ENCODE data around the gene CCSER2.
"Not testable (repeated sequence)": the region's sequence is repeated elsewhere in the genome, so short reads cannot be mapped to it uniquely, and the experiment has no call there.

Gene CCSER2

DNA sequence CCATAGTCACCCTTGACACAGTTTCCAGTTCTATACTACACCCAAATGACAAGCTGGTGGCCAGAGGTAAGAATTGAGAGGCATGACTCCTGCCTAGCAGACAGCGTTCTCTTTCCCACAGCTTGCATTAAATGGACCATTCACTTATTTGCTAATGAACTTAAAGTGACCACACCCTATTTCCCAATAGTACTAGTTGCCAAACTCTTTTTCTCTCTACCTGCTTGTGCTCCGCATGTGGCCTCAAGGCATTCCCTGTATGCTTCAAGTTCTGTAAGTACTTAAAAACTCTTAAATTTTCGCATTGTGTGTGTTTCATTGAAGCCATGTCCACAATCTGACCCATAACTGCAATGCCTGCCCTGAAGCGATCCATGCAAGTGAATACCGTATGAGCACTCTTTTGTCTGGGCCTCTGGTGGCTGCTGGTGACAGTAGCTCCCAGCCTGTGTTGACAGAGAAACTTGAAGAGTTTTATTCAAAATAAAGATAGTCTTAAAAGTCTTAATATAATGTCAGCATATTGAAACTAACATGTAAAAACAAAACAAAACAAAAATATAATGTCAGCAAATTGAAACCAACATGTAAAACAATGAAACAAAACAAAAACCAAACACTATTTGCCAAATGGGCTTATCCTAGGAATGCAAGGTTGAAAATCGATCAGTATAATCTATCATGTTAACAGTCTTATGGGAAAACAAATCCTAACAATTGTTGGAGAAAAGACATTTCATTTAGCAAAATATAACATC, 73.6 kb downstream of the CCSER2 start:
- FAIRE-seq: no peak

DNA sequence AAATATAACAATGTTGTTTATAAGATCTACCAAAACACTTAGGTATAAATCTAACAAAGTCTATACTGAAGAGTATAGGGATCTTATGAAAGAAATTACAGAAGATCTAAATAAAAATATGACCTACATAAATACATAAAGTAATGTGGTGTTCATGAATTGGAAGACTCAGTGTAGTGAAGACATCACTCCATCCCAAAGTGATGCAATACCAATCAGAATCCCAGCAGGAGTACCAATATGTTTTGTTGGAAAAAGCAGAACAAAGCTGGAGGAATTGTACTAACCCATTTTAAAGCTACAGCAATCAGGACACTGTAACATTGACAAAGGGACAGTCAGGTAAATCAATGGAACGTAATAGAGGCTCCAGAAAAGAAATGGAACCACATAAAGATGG, 76.4 kb downstream of the CCSER2 start:
- FAIRE-seq: no peak

DNA sequence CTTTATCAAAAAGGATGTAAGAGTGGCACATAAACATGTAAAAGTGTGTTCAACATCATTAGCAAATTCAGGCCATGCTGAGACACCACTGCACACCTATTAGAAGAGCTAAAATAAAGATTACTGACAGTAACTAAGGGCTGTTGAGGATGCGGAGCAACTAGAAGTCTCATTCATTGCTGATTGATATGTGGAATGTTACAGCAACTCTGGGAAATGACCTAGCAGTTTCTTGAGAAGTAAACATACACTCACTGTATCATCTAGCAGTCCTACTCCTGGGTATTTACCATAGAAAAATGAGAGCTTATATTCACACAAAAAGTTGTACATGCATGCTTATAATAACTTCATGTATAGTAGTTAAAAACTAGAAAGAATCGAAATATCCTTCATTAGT, 77.3 kb downstream of the CCSER2 start:
- FAIRE-seq: no peak

DNA sequence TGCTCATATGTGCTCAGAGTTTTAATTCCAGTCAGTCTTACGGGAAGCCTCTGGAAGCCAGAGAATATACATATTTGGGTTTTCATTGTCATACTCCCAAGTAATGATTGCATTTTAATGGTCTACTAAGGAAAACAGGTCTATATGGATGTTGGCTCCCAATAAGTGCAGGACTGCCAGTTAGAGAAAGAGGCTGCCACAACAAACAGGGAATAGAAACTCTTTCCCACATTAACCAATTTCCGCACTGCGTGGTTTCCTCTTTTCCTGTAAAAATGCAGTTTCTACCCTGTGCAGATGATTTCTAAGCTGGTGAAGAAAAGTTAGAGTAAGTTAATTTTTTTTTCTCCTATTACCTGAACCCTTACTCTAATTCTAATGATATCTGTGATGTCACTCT, 78.2 kb downstream of the CCSER2 start:
- FAIRE-seq: no peak

DNA sequence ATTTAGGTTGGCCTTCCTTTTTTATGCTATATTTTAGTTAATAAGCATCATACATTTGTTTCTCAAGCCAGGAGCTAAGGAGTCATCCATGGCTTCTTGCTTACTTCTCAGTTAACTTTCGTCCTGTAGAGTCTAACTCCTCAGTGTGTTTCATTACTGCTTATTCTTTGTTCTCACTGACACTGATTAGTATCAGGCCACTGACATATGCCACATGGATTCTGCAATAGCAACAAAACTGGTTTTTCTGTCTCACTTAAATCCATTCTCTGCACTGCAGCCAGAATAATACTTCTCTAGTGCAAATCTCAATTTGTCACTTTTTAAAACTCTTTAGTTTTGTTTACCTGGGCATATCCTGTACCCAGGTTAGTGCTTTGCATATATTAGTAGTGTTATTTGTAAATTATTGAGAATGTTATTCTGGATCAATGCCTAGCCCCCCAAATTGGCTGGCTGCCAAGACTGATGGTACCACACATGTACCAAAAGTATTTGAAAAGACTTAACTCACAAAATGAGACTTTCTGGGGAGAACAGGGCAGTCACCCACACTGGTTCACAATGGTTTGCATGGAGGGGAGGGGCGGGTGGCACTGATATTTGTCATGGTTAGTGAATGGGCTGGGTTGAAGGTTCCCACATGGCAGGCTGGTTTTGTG, 79.1 kb downstream of the CCSER2 start:
- FAIRE-seq: no peak

DNA sequence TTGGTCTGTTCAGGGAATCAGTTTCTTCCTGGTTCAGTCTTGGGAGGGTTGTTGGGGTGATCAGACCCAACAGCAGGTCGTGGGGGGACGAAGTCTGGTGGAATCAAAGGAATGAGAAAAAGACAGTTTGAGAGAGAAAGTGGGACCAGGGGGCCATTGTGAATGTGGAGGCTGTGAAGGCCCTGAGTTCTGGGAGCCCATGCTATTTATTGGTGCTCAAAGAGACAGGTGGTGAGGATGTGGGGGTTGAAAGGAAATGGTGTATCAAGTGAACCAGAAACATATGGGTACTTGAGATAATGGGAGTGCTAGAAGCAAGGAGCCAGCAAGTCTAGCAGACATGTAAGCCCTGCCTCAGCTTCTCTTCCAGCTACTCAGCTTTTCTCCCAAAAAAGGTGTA, 84.1 kb downstream of the CCSER2 start:
- no peak for FAIRE-seq

DNA sequence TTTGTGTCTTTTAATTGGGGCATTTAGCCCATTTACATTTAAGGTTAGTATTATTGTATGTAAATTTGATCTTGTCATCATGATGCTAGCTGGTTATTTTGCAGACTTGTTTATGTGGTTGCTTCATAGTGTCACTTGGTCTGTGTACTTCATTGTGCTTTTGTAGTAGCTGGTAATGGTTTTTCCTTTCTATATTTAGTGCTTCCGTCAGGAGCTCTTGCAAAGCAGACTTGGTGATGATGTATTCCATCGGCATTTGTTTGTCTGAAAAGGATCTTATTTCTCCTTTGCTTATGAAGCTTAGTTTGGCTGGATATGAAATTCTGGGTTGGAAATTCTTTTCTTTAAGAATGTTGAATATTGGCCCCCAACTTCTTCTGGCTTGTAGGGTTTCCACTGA, 85.7 kb downstream of the CCSER2 start:
- not testable (repeated sequence) for FAIRE-seq

DNA sequence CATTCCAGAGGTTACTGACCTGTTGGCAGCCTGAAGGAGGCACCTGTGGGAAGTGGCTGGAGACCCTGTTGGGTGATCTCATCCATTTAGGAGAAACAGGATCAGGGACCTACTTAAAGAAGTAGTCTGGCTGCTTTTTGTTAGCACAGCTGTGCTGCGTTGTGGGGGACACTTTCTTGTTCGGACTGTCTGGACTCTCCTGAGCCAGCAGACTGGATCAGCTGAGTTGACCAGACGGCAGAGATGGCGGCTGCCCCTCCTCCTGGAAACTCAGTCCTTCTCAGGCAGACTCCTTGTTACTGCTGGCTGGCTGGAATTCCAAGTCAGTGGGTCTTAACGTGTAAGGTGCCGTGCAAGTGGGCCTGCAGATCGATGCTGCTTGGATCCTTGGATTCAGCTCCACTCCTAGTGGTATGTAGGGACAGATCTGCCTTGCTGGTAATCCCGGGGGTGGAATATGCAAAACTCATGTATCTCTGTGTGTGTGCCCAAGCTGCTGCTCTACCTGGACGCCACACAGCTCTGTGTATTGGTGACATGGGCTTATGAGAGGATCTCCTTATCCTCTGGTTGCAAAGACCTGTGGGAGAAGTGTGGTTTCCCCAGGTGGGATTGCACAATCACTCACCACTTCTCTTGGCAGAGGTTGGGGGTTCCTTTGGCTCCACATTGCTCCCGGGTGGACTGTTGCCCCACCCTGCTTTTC, 87.3 kb downstream of the CCSER2 start:
- no peak for FAIRE-seq

DNA sequence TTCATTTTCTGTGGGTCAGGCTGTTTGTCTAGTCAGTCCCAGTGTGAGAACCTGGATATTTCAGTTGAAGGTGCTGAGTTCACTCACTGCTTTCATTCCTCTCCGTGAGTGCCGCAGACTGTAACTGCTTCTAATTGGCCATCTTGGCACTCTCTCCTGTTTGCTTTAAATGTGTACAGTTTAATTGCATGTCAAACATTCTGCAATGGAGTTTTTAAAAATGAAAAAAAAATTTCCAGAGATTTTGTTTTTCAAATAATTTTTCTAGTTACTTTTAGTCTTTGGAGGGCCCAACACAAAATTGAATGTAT, 87.8 kb downstream of the CCSER2 start:
- FAIRE-seq: no peak

DNA sequence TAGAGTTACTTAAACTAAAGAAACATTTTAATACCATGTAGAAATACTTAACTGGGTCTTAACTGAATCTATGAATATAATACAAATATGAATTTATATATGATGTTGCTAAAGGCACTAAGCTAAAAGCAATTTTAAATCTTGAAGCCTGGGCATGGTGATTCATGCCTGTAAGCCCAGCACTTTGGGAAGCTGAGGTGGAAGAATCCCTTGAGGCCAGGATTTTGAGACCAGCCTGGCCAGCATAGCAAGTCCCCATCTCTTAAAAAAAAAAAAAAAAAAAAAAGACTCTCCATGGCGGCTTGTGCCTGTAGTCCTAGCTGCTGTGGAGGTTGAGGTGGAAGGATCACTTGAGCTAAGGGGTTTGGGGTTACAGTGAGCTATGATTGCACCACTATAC, 95.3 kb downstream of the CCSER2 start:
- FAIRE-seq: no peak

DNA sequence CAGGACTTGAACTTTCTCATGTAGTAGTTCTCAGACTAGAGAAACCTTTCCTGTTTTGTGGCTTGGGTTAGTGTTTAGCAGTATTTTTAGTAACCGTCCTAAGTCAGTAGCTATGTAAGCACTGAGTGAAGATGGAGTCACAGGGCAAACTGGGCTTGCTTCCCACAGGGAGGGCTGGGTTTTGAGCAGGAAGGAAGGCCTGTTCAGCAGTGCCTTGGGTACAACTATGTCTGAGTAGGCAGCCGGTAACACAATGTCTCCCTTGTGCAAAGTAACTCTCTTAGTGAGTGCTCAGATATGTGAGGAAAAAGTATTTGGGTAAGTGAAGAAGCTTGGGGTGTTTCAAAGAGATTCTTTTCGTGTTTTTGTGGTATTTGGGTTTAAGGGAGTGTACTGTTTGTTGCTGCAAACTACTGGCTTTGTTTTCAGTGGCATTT, 96.4 kb downstream of the CCSER2 start:
- no peak for FAIRE-seq

DNA sequence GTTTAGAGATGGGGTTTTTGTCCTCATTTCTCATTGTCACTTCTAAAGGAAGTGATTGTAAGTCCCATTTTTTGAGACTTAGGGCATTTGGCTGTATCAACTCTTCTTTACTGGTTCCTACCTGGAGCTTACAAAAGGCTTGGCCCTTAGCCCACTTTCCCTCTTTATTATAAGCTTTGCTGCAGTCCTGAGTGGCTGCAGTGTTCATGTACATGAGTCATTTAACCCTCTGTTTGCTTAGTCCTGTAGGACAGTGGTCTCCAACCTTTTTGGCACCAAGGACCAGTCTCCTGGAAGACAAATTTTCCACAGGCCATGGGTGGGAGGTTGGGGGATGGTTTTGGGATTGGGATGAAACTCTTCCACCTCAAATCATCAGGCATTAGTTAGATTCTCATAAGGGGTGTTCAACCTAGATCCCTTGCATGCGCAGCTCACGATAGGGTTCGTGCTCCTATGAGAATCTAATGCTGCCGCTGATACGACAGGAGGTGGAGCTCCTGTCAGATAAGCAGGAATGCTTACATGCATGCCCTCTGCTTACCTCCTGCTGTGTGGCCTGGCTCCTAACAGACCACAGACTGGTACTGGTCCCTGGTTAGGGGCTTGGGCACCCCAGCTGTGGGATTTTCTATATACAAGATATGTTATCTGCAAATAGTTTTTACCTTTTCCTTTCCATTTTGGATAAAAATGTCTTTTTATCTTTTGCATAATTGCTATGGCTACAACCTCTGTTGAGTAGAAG, 99.7 kb downstream of the CCSER2 start:
- FAIRE-seq: no peak

DNA sequence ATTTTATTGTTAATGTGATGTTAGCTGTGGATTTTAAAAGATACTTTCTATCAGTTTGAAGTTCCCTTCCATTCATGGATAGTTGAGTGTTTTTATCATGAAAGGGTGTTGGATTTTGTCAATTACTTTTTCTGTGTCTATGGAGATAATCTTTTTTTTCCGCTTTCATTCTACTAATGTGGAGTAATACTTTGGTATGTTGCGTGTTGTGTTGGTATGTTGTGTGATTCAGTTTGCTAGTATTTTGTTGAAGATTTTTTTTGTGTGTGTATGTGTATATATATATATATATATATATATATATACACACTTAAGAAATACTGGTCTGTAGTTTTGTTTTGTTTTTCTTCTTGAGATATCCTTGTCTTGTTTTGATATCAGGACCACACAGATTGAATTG, 100.3 kb downstream of the CCSER2 start:
- no peak for FAIRE-seq

DNA sequence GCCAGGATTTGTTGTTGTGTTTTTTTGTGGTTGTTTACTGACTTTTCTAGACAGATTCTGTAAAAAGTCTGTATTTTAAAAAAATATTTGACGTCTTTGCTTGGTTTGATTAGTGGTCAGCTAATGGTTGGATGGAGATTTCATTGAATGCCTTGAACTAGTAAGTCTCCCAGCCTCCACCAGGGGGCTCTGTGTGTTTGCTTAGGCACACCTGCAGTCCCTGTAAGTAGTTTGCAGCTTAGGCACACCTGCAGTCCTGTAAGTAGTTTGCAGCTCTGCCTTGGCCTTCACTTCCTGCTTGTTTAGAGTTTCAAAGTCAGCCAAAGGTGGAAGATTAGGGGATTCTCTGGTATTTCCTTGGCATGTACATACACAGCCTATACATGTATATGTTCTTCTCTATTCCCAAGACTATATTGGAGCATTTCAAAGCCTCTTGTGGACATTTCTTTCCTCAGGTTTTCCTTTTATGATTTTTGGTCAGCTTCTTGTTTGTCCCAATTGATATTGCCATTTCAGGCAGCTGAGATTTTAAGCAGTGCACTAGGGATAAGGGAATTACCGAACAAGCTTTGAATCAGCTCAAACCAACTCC, 101.6 kb downstream of the CCSER2 start:
- no peak for FAIRE-seq

DNA sequence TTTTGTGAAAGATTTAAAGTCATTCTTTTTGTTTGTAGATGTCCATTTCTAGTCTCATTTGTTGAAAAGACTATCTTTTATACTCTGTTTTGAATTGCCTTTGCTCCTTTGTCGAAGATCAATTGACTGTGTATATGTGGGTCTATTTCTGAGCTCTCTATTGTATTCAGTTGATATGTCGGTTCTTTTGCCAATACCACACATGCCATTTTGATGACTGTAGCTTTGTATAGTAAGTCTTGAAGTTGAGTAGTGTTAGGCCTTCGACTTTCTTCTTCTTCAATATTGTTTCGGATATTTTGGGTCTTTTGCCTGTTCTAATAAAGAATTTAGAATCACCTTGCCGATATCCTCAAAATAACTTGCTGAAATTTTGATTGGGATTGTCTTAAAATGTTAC, 104.5 kb downstream of the CCSER2 start:
- FAIRE-seq: no peak

DNA sequence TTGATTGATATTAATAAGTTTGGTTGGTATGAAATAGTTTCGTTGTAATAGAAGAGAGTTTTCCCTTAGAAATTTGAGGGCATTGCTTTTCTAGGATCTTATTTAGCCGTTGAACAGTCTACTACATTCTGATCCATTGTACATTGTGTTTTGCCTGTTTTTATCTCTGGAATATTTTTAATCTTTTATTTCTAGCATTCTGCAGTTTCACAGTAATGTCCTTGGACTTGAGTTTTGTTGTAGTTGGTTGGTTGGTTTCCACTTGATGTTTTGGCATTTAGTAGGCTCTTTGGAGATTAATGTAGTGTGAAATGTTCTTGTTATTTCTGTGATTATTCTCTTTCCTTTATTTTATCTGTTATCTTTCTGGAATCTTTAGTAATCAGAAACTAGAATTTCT, 112.4 kb downstream of the CCSER2 start:
- no peak for FAIRE-seq

DNA sequence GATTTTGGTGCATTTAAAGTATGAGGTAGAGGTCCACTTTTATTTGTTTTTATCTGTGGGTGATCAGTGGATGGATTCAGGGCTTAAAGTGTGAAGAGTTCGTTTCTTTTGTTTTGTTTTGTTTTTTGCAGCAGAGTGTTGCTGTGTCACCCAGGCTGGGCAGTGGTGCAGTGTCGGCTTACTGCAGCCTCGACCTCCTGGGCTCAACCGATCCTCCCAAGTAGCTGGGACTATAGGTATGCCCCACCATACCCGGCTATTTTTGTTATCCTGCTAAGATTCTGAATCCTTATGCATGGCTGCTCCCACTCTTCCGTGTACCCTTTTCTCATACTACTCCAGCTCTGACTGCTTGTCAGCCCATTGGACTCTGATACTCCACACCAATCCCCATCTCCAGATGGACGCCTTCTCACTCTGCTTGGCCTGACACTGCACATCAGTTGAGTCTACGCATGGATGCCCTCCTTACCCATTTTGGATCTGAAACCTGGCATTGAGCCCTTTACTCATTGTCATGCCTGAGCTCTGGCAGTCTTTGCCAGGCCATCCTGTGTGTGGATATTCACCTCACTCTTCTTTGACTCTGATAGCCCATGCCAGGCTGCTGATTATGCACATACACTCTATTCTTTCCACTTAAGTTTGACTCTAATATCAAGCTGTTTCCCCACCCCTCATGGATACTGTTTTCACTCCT, 119.5 kb downstream of the CCSER2 start:
- no peak for FAIRE-seq

DNA sequence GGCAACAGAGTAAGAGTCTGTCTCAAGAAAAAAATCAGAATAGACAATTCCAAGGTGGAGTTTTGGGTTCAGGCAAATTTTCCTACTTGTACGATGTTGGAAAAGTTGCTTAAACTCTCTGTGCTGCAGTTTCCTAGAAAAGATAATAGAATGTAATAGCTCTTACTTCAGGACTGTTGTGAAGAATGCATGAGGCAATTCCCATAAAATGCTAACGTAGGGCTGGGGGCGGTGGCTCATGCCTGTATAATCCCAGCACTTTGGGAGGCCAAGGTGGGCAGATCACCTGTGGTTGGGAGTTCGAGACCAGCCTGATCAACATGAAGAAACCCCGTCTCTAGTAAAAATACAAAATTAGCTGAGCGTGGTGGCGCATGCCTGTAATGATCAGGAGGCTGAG, 121.0 kb downstream of the CCSER2 start:
- not testable (repeated sequence) for FAIRE-seq

DNA sequence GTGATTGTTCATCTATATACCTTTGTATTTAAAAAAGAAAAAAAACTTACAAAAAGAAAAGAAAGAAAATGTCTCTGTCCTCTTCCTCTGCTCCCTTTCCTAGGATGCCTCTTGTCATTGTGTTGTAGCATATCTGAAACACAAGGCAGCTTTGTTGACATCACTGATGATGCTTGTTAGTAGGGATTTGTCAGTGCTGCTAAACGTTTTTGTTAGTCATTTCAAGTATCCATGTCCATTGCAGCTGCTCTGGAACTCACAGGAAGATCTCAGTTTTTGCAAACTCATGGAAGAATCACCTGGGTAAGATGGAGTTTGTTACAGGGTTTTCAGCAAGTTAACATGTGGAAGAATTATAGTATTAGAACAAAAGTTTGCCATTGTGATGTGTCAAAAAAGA, 123.6 kb downstream of the CCSER2 start:
- no peak for FAIRE-seq

DNA sequence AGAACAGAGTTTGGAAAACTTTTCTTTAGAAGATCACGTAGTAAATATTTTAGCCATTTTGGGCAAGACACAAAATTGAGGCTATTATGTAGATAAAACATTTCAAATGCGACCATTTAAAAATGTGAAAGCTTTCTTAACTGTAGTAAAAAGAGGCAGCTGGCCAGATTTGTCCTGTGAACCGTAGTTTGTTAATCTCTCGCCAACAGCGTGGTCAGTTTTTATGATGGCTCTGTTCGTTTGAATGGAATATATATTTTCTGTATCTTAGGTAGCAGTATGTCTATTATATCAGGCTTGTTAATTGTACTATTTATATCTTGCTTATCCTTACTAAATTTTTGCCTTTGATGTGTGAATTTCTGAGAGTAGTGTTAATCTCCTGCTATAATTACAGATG, 124.9 kb downstream of the CCSER2 start:
- no peak for FAIRE-seq

DNA sequence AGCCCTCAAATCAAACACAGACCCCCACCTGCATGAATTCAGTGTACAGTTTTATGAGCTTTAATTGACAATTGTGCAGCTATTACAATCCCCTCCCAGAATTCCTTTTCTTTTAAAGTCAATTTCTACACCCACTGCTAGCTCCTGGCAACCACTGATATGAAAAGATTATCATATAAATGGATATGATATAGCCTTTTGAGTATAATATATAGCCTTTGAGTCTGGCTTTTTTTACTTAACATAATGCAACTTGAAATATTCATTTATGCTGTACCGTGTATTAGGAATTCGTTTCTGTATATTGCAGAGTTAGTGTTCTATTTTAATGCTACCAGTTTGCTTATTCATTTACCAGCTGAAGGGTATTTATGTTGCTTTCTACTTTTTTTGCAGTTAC, 127.7 kb downstream of the CCSER2 start:
- no peak for FAIRE-seq

DNA sequence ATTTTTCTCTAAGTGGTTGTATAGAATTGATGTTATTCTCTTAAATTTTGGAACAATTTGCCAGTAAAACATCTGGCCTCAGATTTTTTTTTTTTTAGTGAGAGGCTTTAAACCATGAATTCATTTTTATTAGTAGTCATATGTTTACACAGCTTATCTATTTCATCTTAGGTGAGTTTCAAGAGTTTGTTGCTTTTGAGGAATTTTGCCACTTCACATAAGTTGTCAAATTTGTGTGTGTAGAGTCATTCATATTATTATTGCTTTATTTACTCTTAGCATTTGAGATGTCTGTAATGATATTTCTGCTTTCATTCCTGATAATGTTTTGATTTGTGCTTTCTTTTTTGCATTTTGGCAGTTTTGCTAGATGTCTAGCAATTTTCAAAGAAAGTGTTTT, 132.1 kb downstream of the CCSER2 start:
- no peak for FAIRE-seq

DNA sequence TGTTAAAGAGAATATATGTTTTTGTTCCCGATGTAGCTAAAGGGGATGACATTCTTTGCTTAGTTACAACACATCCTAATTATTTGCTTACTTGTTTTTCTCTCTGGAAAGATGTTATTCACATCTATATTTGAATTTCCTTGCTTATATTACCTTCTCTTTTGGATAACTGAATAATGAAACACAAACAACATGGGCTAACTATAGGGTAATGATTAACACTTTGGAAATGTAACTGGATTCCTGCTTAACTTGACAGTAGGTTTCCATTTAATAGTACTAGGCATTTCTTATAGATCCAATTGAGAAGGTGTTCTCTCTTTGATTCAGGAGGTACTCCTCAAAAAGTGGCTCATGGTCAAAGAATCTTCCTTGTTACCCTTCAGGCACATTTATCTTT, 141.1 kb downstream of the CCSER2 start:
- no peak for FAIRE-seq
